Central memory CD4-positive, alpha-beta T cell (primary cell): ENCODE data around the gene HOXB9.
A peak's percentile ranks its signal among the peaks of the same experiment; 100 is the strongest.

Source experiments
- DNase-seq: peaks from one replicate; pipeline ENCODE4 v3.0.0; 2022

The HOXB9 gene

DNA sequence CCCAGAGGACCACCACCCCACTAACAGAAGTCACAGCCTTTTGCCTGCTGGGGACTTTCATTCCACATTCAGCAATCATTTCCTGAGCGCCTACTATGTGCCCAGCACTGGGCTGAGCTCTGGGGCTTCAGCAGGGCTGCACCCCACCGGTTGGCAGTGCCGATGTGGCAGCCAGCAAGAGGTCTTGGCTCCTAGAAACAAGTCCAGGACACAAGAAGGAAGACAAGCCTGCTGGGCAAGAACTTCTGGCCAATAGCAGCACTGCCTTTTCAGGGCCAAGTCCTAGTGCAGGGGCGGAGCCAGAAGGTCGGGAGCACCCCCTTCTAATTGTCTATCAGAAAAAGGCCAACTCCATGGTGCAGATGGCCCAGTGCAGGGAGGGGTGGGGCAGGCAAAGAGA is 13.0 kb upstream of the HOXB9 start:
- DNase-seq = no peak

DNA sequence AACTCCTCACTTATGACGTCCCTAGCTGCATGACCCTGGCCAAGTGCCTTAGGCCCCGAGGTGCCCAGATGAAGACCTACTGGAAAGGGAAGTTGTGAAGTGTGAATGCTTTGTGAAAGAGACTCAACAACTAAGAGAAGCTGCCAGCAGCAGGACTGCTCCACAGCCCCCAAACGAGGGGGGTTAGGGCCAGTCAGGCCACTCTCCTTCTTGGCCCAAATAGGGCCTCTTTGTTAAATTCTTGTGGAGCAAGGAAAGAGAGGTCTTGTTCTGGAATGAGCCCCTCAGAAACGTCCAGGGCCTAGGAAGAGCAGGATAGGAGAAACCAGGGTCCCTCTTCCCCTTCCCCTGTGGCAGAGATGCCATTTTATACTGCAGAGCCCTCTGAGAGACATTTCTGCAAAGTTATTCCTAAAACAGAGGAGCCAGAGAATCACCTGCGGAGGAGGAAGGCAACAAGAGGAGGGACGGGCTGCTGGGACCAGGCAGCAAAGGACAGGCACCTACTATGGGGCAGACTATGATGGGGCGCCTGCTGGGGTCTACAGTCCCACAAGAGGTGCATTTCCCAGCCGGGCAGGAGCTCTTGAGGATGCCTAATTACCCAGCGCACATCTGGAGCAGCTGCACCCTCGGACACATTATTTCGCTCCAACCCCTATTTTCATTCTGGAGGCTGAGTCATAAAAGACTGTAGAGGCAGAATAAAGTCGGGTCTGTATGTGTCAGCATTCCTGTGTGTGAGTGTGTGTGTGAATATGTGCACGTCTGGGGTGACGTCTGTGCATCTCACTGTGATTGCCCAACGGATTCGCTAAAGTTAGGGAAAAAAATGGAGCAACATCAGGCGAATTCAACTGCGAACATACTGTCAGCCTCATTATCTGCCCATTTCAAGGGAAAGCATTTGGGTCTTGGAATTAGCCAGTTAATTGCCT is 11.4 kb upstream of the HOXB9 start:
- no peak for DNase-seq

DNA sequence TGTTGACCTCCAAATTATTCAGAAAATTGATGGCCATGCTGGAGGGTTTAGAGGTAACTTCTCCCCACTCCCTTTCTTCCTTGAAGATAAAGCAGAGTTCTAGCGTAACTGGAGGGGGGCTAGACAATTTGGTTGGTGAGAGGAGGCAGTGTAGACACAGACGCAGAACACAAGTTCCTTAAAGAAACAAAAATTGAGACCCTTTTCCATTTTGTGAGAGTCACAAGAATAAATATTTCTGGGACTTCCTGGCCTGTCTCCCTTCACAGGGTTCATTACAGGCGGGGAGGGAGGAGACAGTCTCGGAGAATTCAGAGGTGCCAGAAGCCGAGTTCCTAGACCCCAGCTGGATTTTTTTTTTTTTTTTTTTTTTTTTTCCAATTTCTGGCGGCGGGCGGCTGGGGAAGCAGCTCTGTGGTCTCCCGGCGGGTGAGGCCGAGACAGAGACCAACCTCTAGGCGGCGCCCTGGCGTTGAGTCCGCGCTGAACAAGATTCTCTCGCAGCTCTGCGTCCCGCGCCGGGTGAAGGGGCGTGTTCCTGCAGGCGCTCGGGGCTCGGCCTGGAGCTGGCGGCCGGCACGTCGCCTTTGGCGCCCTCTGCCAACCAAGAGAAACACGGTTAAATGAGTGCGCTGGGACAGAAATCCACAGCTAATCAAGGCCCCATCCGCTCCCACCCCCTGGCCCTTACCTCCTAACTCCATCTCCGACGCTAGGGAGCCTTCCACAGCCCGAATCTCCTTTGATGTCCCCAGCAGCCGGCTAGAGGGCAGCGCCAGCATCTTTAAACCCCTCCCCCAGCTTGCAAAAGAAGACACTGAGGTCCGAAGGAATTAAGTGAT is 10.2 kb upstream of the HOXB9 start:
- peak; percentile 42 for DNase-seq

DNA sequence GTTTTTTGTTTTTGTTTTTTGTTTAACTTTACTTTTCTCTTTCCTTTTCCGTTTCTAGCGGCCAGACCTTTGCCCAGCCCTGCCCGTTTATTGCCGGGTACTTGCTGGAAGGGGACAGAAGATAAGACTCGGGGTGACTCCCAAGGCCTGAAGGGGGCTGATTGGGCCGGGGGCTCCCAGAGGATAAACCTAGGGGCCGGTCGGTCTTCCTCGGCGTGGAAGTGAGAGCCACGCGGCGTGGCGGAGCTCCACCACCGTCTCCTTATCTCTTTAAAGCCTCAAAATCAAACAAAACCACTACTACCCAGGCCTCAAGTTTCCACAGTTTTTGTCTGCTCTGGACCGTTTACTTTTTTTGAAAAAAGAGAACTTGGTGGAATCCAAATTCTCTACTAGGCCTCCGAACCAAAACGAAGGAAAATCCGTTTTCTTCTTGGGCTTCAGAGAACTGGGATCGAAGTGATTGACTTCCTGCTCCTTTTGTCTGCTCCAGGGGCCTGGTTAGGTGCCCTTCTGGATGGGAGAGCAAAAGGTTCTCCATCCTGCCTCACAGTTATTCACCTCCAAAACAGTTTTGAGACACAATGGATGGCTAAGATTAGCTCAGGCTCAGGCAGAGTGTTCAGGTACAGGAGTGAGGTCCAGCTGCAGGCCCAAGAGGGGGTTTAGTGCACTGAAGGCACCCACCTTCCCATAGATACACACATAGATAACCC is 8.5 kb upstream of the HOXB9 start:
- DNase-seq = no peak

DNA sequence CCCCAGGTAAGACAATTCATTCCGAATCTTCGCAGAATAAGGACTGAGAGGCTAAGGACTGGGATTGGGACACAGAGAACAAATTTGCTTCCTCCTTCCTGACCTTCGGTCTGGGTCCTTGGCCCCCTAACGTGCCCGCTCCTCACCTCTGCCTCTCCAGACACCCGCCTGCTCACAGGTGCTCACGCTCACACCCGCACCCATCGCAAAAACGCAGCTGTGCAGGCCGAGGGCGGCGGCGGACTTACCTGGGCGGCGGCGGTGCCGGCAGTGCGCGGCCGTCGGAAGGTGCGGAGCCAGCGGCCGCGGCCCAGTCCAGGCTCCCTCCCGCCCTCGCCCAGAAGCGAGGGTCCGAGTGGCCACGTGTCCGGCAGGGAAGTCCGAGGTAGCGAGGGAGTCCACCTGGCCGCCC is 7.1 kb upstream of the HOXB9 start:
- DNase-seq = no peak

DNA sequence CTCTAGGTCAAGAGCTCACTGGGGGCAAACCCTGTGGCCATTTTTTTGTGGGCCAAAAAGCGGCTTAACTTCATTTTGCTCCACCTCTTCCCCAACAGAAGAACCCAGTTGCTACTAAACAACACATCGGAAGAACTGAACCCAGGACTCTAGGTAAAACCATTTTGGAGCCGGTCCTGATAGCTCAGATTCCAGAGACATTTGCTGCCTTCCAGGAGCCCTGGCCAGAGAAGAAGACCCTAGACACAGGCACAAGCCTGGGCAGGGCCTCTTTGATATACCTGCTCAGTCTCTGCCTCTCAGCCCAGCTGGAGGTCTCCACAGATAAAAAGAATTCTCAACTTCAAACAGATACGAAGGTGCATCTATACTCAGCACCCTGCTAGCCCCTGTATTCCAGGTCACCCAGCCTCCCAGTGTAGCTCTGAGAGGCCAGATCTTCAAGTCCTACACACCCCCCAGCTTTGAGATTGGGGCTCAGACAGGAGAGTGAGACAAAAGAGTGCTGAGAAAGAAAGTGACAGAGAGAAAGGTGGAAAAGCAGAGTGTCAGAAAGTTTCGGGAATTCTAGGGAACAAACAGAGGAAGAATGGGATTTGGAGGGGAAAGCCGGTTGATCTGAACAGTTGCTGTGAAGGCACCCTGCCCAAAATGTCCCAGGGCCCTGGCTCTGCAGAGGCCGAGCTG is 6.6 kb upstream of the HOXB9 start:
- DNase-seq = no peak

DNA sequence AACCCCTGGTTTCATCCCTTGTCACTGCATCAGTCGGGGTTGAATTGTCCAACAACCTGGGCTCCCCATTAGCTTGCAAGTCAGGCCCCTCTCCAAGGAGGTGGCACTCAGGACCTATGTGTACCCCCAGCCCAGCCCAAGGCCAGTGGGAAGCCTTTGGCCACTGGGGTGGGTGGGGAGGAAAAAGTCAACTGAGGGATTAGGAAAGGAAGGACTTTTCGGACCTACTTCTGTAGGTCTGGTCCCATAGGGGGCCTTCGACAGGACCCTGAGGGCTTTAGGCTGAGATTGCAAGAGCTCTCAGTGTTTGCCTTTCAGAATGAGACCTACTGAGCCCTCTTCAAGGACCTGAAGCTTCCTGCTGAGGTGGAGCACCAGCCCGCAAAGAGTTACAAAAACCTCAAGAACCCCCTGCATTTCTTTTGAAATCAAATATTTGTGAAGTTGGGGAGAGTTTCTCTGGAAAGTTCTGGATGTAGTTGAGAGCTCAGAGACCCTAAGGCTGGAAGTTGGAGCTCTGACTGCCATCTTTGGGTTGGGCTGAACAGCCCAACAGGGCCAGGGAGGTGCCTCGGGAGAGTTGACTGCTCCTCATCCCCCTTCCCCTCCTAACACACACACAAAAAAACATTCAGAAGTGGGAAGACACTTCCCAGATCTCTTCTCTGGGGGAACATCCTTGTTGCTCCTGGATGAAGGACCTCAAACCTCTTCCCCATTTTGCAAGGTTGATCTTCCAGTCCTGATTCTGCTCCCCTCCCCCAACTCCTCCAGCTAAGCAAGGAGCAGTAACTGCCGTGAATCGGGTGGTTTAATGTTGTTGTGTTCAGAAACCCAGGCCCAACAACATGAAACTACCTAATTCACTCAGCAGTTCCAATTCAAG is 5.8 kb upstream of the HOXB9 start:
- DNase-seq = no peak

DNA sequence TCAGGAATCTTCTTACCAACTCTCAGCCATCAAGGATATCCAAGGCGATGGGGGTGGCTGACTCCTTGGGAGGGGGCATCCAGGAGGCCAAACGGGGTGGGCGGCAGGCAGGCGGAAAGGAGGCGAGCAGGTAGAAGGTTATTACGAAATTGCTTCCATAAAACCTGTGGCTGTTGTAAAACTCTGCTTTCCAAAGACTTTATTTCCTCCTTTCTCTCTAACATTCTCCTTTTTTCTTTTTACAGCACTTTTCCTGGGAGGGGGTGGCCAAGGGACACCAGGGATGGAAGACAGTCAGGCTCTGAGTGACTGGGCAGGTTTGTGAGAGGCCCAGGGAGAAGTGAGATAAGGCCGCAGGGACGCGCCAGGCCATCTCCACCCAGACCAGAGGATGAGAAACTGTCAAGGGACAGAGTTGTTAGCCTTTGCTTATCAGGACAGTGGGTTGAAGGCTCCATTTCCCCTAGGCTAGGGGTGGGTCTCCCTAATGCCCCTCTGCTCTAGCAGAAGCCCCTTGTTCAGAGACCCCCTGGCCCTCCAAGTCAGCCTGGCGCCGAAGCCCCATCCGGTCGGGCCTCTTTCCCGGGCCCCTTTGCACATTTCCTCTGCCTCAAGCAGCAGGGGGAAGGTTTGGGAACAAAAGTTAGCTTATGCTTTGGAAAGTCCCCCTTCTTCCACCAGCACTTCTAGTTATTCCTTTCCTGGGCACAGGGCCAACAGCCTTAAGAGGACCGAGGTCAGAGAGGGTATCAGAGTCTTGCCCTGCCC is 5.0 kb upstream of the HOXB9 start:
- no peak for DNase-seq

DNA sequence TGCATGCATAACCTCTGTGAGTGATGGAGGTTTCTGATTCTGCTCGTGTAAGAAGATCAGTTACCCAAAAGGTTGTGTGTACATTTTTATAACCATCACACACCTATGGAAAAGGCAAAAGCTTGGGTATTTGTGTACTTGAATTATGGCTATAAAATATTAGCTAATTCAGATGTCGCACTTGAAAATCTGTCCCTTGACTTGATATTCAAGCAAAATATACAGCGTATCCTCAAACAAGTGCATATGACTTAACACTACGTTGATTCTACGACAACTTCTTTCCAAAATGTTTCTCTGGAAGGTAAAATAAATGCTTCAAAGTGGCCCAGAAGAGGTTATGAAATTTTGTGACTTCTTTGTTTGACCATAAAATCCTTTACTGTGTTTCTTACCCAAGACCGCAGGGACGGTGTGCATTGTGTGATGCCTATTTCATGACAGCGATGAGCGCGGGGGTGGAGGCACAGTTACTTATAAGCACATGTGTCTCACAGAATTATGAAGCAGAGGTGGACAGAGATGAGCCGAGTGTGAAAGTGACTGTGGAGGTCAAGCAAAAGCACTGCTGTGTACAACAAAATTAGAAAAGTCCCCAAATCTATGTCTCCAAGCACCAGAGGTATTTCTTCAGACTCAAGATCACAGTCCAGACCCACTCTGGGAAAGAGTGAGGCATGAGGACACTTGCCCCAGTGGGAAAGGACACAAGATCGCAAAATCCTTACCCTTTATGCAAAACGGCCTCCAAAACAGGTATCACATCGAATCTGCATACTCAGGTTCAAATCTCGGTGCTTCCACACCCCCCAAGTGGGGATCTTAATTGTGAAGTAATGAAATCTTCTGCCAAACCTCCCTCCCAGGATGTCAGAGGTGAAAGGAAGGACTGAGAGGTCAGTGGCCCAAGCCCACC is 4.1 kb upstream of the HOXB9 start:
- DNase-seq = no peak

DNA sequence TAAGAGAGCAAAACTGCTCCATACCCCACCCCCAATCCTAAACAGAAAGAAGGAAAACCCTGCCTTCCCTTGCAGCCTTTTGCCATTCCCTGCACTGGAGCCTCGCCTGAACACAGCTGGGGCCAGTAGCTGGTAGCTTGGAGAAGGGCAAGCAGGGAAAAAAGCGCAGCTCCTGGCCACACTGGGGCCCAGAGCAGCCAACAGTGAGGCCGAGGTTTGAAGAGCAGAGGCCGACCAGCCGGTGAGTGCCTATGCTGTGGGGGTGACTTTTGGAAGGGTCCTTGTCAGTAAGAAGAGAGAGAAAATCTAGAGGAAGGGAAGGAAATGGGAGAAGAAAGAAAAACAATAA is 3.2 kb upstream of the HOXB9 start:
- no peak for DNase-seq

DNA sequence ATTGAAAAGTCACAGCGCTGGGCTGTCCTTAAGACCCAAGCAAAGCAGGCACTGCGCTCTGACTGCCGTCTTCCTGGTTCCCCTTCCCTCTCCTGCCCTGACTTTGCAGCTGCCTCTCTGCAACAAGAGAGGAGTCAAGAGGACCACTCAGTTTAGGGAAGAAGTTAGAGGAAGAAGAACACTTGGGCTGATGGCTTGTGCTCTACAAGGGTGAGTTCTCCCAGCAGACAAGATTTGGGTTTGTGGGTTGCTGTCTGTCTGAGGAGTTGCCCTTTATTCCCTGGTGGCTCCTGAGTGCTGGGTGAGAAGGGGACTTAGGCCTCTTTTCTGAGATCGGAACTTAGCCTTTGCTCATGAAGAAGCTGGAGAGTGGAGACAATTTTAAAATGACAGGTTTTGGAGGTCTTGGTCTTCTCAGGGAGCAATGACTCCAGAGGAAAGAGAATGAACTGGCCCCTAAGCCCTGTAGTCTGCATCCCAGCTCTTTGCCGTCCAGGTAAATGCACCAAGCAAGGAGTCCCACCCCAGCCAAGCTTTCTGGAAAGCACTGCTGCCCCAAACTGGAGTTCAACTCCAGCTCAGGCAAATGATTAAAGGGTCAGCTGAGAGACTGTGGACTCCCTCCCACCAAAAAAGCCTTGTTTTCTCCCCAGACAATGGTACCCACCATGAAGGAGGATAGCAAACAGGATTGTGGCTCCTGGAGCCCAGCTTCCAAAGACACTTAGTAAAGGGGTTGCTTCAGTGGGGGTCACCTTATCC is 2.7 kb upstream of the HOXB9 start:
- DNase-seq = no peak

DNA sequence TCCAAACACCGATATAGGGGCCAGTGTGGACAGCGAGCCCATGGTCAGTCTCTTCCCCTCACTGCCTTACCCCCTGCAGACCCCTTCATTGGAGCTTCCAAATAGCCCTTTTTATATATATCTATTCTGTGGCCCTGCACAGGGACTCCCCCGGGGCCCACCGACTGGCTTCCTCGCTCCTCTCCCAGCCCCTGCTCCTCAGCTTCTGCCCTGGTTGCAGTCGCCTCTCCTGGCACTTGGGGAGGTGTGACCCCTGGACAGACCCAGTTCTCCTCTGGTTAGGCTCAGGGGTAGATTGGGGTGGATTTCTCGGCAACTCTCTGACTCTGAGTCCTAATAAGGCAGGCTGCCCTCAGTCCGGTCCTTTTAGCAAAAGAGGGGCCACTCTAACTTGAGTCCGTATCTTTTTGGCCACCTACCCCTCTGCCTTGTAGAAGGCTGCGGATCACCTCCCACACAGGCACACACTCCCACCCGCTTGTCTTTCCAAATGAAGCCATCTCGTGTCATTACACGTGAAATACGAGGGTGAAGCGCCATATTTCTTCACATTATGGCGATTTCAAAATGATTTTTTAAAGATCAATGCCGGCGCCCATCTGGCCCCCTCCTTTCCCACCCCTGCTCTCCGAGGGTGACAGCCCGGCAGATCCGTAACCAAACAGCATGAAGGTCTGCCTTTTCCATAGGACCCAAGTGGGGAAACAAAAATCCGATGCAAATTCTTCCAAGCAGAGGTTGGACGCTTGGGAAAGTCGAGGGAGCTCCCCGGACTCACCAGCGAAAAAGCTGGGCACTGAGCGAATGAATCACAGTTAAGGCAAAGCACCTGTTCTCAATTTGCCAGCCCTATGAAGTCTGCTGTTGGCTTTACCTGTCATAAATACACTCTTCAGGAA is 1.7 kb upstream of the HOXB9 start:
- no peak for DNase-seq

DNA sequence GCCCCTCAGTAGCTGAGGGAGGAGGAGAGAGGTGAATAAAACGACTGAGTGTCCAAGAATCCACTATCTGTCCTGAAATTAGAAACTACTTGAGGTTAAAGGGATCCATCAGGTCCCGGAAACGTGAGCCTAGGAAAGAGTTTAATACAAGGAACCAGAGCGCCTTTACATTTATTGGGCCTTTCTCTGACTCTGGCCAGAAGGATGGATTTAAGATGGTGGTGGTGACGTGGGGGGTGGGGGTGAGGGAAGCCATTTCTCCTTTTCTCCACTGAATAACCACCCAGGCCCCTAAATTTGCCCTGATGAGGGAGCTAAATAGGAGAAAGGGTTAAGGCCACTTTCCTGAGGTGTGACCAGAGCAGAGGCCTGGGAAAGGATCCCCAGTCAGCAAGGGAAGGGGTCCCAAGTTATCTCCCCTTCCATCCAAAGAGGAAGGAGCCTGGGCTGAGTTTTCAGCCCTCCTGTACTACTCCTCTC is 1.0 kb upstream of the HOXB9 start:
- no peak for DNase-seq

DNA sequence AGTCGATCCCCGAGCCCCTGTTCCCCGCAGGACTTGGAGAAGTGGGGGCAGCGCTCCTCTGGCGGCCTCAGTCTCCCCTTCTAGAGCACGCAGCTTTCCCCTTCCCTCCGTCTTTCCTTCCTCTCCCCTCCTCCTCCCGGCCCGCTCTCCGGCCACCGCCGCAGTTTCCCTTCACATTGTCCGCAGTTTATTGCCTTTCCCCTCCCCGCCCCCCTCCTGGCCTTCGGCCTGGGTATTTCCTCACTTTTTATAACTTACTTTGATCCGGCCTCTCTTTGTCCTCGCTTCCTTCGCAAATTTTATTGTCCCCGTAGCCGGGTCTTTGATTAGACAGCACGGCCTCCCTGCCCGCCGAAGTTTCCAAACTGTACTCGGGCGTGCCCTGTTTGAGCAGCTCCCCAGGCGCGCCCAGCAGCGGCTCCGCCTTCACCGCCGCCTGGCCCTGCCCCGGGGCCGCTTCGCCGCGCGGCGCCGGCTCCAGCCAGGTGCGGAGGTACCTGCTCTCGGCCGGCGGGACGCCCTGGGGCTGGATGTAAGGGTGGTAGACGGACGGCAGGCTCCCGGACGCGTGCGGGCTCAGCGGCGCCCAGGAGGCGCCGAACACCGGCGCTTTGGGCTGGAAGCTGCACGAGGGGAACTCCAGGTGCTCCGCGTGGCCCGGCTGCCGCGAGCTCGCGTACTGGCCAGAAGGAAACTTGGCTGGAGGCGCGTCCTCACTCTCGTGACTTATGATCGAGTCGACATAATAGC is 488 bp downstream of the HOXB9 start:
- peak; percentile 28 for DNase-seq

DNA sequence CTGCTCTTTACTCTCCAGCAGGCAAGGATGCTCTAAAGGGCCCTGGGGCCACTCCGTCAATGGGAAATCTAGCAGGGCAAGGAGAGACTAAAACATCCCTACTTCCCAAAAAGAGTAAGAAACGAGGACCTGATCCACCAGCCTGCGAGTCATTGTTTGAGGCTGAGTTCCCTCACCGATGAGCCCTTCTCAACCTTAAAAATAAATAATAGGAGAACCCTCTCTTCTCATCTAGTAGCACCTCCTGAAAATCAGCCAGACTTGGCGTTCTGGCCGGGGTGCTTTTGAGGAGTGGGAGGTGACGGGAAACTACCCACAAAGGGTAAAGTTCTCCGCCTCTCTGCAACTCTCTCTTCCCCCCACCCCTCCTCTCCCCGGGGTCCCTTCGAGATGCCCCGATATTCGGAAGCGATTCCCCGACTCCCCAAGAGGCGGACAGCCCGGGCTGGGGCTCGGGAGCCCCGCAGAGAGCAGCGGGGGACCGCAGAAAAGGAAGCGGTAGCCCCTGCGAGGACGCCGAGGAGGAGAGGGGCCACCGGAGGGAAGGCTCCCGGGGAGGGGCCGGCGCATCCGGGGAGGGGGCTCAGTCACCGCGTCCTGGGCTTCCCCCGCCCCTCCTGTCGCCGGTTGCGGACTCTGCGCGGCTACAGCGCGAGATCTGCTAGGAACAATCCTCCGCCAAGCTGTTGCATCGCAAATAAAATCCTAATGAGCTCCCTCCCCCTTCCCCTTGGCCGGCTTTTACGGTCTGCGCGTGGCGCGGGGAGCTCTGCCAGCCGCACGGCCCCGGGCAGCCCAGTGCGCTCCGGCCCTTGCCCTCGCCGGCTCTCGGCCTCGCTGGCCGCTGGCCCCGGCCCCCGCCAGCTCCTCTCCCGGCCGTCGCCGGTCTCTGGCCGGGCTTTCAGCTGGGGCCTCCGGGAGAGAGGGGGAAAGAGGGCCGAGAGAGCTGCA is 1.3 kb downstream of the HOXB9 start:
- peak; percentile 21 for DNase-seq

DNA sequence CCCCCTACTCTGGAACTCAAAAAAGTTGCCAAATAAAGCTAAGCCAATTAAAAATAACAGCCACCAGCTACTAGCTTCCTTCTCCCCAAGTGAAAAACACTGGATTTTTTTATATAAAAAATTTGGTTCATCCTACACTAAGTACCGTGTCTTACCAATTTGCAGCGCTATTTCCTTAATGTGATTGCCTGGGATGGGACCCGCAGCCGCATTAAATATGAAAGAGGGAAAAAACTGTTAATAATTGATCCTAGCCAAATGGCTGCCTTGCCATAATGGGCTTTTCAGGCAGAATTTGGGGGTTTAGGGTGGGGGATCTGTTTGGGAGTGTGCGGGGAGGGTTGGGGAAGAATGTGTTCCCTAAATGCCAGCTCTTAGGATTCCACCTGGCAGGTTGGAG is 2.0 kb downstream of the HOXB9 start:
- DNase-seq = no peak
